Measurements from ENCODE around the gene MLPH.

DNA sequence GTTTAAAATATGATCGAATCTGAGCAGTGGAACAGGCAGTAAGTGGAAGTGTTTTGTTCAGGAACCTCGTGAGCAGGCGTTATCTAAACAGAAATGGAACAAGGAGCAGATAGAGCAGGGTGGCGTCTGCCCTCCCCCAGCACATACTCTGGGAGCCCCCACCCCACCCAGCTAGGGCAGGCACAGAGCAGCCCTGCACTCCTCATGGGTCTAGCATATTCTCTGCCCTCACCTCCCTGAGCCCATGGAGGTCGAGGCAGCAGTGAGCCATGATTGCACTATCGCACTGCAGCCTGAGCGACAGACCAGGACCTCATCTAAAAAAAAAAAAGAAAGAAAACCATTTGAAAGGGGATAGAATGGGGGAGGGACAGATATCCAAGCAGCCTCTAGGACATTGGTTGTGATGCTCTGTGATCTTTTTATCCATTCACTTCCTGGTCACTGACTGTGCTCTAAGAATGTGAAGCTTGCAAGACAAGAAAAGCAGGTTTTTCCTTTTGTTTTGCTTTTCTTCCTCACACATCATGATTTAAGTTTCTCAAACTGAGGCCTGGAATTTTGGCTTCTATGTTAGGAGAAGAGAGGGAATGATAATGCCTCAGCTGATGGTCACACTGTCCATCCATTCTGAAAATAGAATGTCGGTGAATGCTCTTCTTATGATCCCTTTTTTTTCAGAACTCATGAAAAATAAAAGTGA is 3.1 kb downstream of the MLPH start:
- peak in 2 of 3 donors; percentile 70 to 74 for TF ChIP-seq POLR2AphosphoS5 (IDR thresholded peaks at IDR 0.05)
- TF ChIP-seq POLR2A (IDR thresholded peaks at IDR 0.05): no peak
- TF ChIP-seq, protein P1, sequence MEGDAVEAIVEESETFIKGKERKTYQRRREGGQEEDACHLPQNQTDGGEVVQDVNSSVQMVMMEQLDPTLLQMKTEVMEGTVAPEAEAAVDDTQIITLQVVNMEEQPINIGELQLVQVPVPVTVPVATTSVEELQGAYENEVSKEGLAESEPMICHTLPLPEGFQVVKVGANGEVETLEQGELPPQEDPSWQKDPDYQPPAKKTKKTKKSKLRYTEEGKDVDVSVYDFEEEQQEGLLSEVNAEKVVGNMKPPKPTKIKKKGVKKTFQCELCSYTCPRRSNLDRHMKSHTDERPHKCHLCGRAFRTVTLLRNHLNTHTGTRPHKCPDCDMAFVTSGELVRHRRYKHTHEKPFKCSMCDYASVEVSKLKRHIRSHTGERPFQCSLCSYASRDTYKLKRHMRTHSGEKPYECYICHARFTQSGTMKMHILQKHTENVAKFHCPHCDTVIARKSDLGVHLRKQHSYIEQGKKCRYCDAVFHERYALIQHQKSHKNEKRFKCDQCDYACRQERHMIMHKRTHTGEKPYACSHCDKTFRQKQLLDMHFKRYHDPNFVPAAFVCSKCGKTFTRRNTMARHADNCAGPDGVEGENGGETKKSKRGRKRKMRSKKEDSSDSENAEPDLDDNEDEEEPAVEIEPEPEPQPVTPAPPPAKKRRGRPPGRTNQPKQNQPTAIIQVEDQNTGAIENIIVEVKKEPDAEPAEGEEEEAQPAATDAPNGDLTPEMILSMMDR (IDR thresholded peaks at IDR 0.05): no peak
- TF ChIP-seq EP300 (IDR thresholded peaks at IDR 0.05): no peak
